Activated CD4-positive, alpha-beta T cell treated with anti-CD3 and anti-CD28 coated beads, Interleukin-2, amount 50 U/mL, for 16 hours (primary cell): ENCODE results near the gene SPEF2.
A peak's percentile ranks its signal among the peaks of the same experiment; 100 is the strongest.

ENCODE experiments used
- DNase-seq: peaks from one replicate; pipeline ENCODE4 v3.0.0-alpha.2; 2020

SPEF2 gene, protein sequence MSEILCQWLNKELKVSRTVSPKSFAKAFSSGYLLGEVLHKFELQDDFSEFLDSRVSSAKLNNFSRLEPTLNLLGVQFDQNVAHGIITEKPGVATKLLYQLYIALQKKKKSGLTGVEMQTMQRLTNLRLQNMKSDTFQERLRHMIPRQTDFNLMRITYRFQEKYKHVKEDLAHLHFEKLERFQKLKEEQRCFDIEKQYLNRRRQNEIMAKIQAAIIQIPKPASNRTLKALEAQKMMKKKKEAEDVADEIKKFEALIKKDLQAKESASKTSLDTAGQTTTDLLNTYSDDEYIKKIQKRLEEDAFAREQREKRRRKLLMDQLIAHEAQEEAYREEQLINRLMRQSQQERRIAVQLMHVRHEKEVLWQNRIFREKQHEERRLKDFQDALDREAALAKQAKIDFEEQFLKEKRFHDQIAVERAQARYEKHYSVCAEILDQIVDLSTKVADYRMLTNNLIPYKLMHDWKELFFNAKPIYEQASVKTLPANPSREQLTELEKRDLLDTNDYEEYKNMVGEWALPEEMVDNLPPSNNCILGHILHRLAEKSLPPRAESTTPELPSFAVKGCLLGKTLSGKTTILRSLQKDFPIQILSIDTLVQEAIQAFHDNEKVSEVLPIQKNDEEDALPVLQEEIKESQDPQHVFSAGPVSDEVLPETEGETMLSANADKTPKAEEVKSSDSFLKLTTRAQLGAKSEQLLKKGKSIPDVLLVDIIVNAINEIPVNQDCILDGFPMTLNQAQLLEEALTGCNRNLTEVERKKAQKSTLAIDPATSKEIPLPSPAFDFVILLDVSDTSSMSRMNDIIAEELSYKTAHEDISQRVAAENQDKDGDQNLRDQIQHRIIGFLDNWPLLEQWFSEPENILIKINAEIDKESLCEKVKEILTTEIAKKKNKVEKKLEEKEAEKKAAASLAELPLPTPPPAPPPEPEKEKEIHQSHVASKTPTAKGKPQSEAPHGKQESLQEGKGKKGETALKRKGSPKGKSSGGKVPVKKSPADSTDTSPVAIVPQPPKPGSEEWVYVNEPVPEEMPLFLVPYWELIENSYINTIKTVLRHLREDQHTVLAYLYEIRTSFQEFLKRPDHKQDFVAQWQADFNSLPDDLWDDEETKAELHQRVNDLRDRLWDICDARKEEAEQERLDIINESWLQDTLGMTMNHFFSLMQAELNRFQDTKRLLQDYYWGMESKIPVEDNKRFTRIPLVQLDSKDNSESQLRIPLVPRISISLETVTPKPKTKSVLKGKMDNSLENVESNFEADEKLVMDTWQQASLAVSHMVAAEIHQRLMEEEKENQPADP (N-terminal part only)

DNA sequence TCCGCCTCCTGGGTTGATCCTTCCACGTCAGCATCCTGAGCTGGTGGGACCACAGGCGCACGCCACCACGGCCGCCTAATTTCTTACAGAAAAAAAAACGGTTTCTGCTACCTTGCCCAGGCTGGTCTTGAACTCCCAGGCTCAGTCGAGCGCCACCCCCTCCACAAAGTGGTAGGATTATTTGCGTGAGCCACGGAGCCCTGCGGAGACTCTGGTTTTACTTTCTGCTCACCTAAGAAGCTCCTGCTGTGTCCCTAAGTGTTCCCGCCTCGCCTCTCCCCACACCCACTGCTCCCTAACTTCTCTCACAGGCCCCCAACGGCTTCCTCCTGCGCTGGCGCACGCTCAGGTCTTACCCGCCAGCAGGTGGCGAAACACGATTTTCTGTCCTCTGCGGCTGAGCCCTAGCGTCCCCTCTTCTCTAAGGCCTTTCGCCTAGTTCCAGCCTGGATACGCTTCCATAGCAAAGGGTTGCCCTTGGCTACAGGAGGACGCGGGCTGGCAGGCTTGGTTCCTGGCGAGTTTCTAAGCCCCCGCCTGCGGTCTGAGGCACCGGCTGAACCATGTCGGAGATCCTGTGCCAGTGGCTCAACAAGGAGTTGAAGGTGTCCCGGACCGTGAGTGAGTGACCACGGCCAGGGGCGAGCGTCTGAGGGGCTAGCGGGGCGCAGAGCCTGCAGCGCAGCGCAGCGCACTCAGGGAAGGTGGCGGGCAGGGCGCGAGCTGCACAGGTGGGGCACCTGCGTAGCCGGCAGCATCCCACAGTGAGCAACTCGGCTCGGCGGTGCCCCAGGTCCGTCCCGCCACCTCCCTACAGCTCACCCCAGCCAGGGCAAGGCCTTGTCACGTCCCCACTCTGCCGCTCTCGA lies at the start of gene SPEF2:
Gene SPEF2, plus strand, starts transcription at position 429 of the 869 bp plus-strand sequence. Its CDS starts 135 bp downstream, at position 564.
- peak; percentile 92 for DNase-seq

DNA sequence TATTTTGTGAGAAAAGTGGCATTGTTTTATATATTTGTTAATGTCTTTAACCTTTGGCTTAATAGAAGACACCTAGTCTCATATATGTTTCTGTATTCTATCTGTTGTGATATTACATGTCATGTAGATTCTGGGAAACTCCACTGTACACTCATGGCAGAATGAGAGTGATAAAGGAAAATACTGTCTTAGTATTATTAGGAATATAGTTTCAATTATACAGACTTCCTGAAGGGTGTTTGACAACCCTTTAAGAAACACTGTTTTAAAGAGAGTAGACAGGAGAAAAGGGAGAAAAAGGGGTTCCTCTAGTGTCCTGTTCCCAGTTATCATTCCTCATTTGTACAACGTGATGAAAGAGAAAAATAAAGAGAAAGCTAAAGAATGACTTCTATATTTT lies 42.1 kb upstream of the SPEF2 start:
- no peak for DNase-seq

DNA sequence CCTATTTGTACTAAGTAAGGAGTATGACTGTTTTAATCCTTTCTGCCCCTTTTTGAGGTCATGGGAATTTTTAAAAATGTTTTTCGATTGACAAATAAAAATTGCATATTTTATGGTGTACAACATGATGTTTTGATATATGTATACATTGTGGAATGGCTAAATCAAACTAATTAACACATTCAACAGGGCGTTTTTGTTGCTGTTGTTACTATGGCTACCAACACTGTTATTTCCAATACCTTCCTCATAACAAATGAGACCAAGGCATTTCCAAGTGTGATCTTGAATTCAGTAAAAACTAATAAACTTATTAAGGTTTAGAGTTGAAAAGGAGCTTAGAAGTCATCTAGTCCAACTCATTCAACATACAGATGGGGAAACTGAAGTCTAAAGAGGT lies 30.2 kb upstream of the SPEF2 start:
- DNase-seq: no peak

DNA sequence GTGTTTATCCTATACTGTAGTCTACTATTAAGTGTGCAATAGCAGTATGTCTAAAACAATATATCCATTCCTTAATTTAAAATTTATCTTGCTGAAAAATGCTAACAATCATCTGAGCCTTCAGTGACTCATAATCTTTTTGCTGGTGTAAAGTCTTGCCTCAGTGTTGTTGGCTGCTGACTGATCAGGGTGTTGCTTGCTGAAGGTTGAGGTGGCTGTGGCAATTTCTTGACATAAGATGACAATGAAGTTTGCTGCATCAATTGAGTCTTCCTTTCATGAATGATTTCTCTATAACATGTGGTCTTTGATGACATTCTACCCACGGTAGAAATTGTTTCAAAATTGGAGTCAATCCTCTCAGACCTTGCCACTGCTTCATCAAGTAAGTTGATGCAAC lies 24.3 kb upstream of the SPEF2 start:
- DNase-seq: no peak

DNA sequence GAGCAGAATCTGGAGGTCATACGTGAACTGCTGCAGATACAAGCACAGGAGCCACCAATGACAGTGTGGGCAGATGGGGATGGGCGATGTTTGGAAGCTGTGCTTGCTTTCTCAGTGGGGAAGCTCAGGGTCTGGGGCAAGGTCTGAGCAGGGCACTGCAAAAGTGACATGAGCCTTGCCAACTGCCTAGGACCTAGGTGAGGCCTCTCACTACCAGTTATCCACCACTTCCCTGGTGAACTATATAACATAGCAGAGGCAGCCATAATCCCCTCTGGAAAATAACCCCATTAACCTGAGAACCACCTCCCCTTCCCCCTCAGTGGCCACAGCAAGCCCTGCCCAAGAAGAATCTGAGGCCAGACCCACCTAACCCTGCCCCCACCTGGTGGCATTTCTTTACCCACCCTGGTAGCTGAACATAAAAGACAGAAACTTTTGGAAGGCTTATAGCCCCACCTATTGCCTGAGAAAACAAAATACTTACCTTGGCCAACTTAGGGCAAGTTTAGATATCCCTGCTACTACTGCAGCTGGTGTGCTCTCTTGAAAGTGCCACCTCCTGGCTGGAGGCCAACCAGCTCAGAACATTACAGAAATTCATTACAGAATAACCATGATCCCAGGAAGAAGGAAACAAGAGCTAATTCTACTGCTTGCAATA lies 18.8 kb upstream of the SPEF2 start:
- no peak for DNase-seq

DNA sequence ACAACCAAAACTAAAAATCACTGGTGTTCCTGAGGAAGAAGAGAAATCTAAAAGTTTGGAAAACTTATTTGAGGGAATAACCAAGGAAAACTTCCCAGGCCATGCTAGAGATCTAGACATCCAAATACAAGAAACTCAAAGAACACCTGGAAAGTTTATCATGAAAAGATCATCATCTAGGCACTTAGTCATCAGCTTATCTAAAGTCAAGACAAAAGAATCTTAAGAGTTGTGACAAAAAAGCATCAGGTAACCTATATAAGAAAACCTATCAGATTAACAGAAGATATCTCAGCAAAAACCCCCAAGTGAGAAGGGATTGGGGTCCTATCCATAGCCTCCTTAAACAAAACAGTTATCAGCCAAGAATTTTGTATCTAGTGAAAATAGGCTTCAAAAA lies 17.1 kb upstream of the SPEF2 start:
- DNase-seq: no peak

DNA sequence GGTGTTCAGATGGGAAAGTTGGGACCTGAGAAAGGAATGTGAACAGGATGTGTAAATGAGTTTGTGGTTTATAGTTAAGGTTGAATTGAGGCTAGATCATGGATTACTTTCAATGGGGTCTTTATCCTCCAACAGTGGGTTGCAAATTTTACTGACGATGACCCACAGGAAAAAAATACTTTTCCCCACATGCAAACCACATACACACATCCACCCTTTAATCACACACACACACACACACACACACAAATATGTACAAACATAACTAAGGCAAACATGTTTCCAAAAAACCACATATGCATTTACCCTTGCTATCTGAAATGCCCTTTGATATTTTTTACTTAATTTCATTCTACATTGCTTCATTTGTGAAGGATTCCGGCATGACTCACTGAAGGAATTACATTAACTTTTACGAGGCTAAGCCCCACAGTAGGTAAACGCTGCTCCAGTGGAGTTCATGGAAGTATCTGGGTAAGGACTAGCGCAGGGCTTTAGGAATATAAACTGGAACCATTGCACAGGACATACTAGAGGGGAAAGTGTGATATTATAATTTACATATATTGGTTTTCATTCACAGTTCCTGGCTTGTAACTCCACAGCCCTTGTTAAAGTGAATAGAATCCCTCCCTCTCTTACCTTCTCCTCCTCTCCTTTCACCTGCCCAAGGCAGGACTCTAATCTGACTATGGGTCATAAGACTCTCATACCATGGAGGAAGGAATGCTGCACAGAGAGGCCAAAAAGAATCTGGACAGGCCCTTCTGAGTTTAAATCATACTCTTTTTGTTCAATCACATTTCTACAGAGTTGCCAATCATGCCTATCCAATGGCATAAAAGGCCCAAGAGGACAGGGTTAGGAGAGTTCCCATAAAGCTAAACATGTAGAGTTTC lies 8.5 kb upstream of the SPEF2 start:
- no peak for DNase-seq

DNA sequence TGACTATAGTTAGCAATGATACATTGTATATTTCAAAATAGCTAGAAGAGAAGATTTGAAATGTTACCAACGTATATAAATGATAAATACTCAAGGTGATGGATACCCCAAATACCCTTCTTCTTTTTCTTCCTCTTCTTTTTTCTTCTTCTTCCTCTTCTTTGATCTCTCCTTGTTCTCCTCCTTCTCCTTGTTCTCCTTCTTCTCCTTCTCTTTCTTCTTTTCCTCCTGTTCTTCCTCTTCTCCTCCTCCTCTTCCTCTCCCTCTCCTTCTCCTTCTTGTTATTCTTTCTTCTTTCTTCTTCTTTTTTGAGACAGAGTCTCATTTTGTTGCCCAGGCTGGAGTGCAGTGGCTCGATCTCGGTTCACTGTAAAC lies 616 bp upstream of the SPEF2 start:
- no peak for DNase-seq

DNA sequence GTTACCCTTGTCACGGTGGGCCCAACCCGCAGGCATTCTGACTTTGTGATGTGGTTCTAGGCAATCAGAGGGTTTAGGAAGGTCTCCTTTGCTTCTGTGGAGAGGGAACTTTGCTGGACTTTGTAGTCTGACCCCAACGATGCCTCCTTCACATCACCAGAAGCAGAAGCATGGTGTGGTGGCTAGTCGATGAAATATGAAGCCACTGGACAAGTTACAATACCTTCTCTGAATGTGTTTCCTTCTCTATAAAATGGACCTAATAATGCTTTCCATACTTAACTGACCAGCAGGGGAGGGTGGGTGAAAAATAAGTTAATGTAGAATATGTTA lies 607 bp downstream of the SPEF2 start:
- no peak for DNase-seq

DNA sequence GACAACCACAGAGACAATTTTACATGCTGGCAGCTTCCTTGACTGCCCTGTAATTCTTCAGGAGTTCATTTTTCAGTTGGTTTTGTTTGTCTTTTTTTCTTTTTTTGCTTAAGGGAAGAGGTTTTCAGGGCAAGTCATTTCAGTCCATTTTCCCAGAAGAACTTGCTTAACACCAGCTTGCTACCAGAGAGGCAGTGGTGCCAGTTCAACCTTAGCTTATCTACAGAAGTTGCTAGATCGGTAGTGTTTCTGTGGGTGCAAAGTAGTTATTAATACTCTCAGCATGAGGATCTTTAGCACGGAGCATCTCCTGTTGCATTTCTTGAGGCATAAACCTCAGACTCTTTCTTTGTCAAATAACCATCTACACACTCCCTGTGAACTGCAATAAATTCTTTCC lies 1.1 kb downstream of the SPEF2 start:
- peak; percentile 64 for DNase-seq

DNA sequence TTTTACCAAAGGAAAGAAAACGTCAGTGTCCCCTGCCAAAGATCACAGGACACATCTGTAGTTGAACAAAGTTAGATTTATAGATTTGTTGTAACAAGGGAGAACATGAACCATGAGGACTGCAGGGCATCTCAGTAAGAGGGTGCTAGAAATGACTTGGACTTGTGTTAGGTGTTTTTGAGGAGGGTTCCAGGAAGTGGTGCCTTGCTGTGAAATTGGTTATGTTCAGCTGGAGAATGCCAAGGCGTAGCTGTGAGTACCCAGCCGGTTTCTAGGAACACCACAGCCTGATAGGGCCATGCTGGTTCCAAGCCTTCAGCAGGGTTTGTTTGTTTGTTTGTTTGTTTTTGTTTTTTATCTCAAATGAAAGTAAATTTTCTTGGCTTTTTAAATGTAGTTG lies 5.3 kb downstream of the SPEF2 start:
- peak; percentile 70 for DNase-seq

DNA sequence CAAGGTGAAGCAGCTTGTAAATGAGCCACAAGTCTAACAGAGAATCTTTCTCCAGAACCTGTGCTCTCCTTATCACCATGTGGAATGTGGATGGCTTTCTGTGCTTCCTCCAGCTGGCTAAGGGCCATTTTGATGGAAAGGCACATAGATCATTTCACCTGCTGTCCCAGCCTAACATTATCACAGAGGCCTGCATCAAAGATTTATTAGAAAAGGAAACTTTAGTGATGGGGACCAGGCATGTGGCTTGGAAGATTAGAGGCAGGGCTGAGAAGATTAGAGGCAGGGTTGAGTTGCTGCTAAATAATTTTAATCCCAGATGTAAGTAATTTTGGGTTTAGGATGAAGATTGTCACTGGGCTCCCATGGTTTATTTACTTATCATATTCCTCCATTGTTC lies 6.3 kb downstream of the SPEF2 start:
- no peak for DNase-seq

DNA sequence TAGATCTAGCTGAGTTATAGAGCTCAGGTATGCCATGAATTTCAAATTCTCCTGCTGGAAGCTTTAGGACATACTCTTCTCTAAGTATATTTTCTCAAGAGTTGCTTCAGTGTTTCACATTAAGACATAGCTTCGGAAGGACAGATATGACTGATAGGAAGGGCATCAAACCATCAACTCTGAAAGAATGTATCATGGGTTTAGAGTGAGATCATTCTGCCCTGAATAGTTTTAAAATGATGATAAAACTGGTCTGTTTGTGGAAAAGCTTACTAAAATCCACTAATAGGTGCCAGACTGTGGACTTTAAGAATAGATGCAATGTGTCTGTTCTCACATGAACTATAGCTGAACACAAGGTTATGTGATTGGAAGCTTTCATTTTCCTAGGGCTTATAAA lies 8.4 kb downstream of the SPEF2 start:
- DNase-seq: peak; percentile 71

DNA sequence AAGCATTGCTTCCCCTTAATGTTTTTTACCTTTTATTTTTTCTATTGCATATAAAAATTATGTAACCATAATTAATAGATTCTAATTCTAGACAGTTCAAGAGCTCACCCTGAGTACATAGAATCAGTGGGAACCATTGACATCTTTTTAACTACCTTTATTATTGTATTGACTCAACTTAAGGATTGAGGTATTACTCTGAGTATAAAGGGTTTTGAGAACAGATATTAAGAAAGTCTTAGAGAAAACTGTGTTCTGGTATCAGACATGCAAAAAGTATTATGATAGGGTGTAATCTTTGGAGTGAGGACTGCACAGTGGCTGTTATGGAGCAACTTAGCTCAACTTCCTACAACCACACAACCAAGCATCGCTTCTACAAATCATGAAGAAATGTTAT lies 8.9 kb downstream of the SPEF2 start:
- peak; percentile 7 for DNase-seq

DNA sequence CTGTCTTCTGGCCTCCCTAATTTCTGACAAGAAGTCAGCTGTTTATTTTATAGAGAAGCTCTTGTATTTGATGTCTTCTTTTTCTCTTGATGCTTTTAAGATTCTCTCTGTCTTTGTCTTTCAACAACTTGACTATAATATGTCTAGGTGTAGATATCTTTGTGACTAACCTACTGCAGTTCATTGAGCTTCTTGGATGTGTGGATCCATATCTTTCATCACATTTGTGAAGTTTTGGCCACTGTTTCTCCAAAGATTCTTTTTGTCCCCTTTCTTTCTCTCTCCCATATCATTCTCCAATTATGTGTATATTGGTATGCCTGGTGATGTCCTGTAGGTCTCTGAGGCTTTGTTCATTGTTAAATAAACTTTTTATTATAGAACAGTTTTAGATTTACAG lies 16.7 kb downstream of the SPEF2 start:
- no peak for DNase-seq

DNA sequence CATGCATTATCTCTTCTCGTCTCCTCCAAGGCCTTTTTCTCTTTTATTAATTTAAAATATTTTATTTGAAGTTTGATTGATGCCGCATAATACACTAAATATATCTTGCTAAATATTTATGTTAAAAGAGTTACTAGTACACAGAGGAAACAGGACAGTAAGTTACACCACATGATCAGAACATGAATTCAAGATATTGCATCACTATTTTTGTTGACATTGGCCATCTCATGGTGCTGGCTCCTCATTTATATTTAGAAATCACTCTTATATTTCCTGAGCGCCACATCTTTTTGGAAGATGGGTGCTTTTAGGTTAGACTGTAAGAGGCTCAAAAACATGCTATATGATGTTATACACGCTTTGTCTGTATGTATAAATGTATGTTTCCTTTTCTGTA lies 23.0 kb downstream of the SPEF2 start:
- no peak for DNase-seq

DNA sequence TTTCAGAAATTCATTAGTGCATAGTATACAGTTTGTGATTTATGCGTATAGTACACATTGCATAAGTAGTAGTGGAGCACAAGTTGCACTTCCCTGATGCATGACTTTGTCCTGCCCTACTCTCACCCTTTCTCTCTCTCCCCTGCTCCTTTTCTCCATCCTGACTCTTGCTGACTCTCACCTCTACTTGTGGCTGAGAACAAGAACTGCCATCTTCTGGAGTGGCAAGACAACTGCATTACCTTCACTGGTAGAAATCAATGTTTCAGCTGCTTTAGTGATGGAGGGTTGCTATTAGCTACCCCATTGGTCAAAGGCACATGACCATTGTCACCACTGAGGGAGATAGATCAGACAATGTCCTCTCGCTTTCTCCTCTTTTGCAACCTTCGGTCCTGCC lies 26.9 kb downstream of the SPEF2 start:
- no peak for DNase-seq

DNA sequence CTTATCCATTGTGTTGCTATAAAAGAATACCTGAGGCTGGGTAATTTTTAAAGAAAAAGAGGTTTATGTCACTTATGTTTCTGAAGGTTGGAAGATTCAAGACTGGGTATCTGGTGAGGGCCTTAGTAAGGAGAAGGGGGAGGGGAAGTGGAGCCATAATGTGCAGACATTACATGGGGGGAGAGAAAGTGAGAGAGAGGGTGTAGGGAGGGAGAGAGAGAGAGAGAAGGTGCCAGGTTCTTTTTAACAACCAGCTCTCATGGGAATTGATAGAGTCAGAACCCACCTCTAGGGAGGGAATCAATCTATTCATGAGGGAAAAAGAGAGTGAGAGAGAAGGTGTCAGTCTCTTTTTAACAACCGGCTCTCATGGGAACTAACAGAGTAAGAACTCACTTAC lies 29.5 kb downstream of the SPEF2 start:
- no peak for DNase-seq

DNA sequence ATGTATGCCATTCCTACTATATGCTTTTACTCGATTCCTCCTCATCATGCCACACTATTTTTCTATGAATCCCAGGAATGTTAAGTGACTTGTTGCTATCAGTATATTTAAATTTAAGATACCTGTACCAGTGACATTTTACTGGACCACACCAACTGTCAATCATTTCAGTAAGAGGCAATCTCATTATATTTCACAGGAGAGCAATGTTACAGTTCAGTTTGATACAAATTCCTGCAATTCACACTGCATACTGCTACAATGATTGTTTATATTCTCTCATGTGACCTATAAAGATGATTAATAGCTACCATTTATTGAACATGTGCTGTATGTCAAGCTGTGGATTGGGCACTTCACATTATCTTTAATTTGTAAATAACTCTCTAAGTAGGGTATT lies 30.0 kb downstream of the SPEF2 start:
- DNase-seq: no peak

DNA sequence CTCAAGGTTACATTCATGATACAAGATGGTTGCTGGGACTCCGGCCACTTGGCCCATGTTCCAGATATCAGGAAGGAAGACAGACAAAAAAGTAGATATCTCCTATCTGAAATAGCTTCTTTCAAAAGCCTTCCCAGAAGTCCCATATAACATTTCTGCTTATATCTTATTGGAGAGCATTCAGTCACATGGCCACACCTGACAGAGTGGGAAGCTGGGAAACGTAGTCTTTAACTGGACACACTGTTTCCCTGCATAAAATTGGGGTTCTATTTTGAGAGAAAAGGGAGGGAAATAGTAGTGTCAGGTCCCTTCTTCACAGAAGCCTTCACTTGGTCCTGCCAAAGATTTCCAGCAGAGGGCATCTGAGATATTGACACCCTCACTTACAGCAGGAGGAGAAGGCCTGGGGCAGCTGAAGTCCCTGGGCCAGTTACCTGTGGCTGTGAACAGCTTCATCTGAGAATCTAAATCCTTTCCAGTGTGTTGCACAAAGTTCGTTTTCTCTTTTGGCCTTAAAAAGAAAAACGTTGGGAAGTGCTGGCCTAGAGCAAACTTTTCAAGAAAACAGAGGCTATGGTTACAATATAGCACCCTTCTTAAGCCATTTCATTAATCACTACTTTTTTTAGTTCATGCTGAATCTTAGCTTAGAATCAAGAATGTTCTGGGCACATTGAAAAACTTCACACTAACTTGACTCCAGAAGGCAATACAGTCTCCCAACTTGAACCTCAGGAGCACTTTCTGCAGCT lies 33.5 kb downstream of the SPEF2 start:
- peak; percentile 76 for DNase-seq
